ENCODE measurements around the gene NKAIN2.
"Not testable (repeated sequence)": the region's sequence is repeated elsewhere in the genome, so short reads cannot be mapped to it uniquely, and the experiment has no call there.

Gene NKAIN2

DNA sequence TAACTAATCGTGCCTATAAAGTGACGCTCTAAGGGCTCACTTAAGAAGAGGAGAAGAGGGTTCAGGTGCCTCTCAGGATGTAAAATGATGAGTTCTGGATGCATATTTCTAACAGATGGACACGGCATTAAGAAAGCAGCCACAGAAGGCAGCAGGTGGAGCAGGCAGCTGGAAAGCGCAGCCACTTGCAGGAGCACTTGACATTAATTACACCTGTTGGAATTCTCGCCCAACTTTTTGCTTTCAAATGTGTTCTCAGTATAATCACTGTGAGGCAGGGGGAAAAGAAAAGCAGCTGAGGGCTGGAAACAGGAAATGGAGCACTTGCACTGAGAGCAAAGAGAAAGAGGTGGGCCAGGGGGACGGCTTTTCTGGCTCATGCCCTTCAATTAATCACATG, 164.2 kb downstream of the NKAIN2 start:
- DNase-seq (ENCODE audit: low read depth): no peak

DNA sequence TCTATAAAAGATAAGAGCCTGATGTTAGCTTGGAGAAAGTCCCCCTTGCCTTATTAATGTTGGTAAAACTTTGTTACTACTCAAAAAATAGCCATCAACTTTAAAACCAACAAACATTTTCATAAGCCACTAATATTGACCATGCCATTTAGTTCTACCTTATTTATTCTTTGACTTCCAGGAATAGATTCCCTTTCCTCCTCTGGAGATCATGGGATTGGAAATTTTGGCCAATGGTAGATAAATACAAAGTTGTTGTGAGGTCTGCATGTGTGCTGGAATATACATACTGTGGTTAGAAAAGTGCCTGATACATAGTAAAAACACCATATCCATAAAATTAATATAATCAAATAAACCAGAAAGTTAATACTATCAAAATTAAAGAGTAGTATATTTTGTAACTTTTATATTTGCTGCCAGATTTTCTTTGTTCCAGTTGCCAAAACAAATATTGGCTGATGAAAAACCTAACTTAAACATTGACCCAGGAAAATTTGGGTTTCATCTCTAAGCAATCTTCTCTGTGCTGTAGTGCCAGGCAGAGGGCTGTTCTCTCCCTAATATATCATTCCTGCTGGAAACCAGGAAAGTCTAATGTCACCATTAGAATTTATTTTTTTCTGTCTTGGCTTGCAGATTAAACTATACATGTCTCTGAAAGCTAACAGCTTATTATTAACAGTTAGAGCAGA, 169.1 kb downstream of the NKAIN2 start:
- no peak for DNase-seq (ENCODE audit: low read depth)

DNA sequence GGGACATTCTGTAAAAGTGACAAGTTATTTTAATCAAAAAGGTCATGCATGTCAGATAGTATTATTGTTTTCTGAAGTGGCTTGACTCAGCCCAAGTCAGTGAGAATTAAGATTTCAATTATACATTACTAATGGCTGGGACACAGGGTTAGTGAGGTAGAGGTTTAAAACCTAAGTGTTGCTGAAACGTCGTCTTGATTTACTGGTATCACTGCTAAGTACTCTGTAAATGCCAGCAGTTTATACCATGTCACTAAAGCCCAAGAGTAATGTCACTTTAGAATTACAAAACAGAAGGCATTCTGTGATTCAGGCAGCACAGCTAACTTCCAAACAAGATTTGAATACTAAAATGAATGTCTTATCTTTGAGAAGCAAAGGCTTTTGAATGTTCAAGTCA, 176.6 kb downstream of the NKAIN2 start:
- no peak for DNase-seq (ENCODE audit: low read depth)

DNA sequence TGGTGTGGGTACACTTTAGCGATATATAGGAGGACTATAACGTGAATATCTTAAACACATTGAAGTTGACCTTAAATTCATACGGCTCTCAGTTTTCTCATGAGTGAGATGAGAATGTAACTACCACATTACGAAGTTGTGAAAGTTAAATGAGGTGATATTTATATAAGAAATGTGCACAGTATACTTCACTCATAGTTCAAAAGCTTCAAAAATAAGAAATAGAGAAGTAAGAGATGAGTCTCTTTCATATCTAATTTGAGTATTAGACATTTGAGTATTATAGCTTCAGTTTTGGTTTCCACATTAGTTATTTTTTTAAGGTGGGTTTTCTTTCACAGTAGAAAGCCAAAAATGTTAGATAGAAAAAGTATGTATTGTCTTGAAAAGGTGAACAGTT, 183.3 kb downstream of the NKAIN2 start:
- no peak for DNase-seq (ENCODE audit: low read depth)

DNA sequence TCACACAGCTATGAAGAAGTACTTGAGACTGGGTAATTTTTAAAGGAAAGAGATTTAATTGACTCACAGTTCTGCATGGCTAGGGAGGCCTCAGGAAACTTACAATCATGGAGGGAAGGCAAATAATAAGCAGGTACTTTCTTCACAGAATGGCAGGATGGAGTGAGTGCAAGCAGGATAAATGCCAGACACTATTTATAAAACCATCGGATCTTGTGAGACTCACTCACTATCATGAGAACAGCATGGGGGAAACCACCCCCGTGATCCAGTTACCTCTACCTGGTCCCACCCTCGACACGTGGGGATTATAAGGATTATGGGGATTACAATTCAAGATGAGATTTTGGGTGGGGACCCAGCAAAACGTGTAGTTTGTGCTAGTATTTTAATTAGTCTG, 186.3 kb downstream of the NKAIN2 start:
- not testable (repeated sequence) for DNase-seq (ENCODE audit: low read depth)

DNA sequence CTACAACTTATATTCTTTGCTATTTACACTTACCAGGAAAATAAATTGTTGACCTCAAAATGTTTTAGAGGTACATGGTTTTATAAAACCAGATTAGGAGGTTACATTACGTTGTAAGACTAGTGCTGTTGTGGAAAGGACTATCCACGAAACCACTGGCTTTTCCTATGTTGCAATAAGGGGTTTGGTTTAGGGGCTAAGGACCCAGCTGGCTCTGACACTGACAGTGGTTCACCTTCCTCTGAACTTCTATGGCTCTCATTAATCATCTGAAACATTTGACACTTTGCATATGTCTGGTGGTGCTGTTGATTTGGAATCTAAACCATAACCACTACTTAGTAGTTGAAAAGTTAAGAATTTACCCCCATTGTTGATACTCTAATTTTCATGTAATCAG, 186.7 kb downstream of the NKAIN2 start:
- DNase-seq (ENCODE audit: low read depth): no peak

DNA sequence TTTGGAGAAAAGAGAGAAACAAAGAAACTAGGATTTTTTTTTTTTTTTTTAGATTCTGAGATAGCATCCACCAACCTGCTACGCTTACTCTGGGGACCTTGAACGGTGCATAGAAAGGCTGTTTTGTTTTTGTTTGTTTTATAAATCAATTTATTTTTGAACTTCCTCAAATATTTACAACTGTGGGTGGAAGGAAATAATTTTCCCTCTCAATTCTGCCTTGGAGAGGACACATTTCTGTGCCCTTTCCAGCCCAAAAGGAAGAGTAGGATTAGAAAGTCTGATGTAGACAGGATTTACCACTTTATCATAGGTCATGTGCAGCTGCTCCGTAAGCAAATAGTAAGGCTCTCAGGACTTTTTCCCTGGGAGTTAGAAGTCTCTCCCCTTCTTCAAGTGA, 190.5 kb downstream of the NKAIN2 start:
- DNase-seq (ENCODE audit: low read depth): no peak

DNA sequence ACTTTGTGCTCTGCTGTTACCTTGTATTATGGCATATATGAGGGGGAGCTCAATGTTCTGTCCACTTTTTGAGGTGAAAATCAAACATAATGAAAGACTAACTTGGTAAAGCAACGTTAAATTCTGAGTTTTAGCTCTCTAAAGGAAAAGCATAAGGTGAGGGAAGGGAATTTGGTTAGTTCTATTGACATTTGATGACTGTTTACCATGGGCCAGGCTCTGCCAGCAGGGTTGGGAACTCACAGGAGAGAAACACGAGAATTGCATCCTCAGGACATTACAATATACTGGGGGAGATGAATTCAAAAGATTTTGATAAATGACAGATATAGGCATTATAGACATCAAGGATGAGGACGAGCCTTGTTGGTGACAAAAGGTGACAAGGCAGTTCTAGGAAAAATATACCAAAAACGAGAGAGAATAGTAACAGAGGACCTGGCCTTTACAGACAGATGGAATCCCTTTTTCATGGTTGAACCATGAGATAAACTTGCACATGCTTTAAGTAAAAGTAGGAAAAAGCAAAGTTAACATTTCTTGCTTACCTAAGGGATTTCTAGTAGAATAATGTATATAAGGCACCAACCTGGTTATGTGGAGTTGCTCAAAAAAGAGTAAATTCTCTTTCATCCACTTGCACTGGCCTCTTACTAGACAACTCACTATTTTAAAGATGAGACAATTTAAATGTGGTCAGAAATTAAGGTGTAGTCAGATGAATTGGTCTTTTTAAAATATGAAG, 191.4 kb downstream of the NKAIN2 start:
- no peak for DNase-seq (ENCODE audit: low read depth)

DNA sequence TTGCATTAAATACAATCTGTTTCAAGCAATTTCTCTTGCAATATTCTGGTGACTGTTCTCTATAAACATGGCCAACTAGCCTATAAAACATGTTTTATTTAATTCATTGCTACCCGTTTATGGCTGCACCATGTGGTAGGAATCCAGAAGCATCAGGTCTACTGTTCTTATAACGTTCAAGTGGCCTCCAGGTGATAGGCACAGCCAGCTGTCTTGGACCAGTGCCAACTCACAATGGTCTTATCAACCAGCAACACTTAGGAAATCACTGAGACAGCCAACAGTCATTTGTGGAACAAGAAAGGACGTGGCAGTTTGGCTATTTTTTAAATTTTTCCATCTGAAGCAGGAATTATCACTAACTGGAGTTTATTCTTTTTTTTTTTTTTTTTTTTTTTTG, 193.6 kb downstream of the NKAIN2 start:
- no peak for DNase-seq (ENCODE audit: low read depth)

DNA sequence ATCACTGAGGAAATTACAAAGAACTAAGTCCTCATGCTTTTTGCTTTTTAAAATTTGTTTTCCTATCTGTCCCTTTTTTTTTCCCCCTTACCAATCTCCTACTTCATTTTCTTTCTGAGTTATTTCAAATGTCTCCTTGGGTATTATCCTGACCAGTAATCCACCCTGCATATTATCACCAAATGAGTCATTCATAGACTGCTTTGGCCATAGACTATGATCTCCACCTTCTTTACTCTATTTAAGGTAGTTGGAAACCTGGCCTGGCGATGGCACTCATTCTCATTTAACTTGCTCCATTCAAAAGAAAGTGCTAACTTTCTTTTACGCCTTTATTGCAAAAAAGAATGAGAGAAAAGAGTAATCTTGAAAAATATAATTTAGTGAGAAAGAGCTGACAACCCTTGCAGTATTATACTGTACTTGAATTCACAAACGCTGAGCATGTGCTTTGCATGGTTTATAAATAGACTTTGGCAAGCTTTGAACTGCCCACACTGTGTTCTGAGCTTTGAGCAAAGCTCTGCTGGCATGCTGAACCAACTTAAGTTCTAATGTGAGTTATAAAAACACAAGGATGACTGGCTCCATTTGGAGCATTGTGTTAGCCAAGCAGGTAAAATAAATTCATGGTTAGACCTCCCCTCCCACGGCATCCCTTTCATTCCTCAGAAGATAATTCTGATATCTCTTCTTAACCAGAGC, 198.9 kb downstream of the NKAIN2 start:
- no peak for DNase-seq (ENCODE audit: low read depth)

DNA sequence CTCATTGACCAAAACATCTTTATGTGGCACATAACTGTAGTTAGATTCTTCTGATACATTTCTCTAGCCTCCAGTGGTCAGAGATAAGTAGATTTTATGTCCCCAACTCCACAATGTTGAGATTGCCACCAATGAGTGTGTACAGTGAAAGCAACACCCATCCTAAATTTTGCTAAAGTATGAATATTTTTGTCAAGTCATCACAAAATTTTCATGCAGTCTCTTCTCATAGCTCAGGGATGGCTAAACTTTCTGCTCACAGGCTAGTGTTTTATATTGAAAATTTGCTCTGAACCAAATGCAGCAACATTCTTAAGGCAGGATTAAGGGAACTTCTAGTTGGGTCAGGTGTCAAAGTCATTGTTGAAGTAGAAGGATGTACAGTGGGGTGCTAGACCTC, 203.6 kb downstream of the NKAIN2 start:
- no peak for DNase-seq (ENCODE audit: low read depth)

DNA sequence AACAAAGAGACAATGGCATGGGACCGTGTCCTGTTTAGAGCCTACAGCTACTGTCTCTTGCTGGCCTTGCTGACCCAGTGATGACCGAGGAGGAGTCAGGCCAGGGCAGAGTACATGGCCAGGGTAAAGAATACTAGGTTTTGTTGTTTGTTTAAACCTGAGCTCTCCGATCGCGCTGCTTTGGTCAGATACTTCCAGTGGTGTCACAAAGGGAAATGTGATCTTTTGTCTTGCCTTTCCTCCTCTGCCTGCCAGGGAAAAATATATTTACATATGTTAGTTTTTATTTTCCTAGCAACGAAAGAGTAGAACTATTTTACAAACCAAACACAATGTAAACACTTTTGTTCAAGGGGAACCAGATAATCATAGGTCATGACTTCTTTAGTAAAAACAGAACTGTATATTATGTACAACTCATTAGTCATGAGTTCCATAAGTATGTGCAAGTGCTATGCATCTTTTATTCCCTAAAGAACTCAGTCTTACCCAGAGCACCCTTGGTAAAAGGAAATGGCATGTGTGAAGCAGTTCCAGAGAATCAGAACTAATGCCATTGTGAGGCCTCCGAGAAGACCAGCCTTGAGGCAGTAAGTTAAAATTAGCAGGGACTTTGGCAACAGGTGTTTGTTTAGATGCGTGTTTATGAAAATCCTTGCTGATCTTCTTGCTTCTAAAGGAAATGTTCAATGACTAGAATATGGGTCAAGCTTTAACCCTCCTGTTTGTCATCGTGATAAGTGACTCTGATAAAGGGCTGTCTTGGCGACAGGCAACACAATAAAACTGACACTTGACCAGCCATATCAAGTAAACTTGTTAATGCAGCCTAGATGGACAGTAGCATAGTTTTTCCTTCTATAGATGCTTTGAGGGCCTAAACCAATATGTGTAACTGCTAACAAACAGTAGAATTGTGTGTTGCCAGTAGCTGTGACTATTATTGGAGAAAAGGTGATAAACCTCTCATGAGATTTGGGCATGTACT, 204.6 kb downstream of the NKAIN2 start:
- no peak for DNase-seq (ENCODE audit: low read depth)

DNA sequence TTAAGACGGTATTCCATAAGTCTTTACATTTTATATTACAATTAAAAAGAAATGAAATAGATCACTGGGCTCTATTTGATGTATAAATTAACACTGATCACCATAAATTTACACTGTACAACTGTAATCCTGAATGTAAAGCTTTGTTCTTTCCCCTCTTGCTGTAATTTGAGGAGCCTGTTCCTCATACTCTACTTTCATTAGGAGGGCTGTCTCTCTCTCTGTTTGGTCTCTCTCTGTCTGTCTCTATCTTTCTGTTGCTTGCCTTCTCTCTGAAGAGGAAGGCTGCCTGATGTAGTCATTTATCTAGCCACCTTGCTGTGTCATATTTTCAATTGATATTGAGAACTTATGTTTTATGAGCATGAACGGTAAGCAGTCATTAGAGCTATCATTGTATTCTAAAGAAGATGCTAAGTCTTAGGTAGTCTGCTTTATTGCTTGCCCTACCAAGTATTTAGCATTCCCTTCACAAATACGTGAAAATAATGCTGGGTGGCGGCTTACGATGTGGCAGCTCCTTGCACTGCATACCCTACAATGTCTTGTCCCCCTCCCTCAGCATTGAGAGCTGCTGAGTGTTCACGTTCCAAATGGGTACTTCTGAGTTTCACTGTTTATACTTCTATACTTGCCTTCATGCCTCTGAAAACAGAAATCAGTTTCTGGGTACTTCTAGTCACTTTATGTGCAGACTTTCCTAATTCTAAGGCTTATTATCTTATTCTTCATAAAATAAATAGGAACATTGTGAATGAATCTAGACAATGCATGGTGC, 205.5 kb downstream of the NKAIN2 start:
- no peak for DNase-seq (ENCODE audit: low read depth)

DNA sequence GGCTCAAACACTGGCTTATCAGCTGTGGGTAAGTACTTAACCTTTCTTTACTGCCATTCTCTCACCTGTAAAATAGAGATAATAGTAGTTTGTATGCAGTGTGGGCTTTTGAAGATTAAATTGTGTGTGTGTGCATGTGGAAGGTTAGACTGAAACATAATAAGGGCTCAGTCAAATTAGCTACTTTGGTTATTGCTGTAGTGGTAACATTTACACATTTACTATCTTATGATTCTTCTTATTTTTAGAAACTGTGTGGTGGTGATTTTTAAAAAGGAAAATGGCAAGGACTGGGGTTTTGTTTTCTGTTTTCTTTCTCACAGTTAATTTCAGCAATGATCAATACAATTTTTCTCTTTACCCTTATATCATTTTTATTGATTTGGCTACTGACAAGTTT, 206.9 kb downstream of the NKAIN2 start:
- DNase-seq (ENCODE audit: low read depth): no peak

DNA sequence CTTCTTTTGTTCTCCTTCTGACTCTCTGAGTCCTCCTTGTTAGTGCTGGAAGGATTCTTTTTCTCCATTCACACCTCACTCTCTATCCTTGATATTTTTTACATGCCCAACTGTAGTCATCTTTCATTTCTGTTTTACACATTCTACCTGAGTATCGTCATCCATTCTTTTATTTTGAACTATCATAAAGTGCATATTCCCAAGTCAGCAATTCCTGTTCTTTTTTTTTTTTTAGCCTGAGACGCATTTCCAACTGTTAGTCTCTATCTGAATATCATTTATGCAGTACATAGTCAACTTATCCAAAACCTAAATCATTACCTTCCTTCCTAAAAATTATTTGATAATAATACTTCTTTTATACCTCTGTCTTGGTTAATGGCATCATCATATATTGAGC, 207.5 kb downstream of the NKAIN2 start:
- no peak for DNase-seq (ENCODE audit: low read depth)

DNA sequence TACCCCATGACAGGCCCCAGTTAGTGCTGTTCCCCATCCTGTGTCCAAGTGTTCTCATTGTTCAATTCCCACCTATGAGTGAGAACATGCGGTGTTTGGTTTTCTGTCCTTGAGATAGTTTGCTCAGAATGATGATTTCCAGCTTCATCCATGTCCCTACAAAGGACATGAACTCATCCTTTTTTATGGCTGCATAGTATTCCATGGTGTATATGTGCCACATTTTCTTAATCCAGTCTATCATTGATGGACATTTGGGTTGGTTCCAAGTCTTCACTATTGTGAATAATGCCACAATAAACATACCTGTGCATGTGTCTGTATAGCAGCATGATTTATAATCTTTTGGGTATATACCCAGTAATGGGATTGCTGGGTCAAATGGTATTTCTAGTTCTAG, 218.4 kb downstream of the NKAIN2 start:
- not testable (repeated sequence) for DNase-seq (ENCODE audit: low read depth)

DNA sequence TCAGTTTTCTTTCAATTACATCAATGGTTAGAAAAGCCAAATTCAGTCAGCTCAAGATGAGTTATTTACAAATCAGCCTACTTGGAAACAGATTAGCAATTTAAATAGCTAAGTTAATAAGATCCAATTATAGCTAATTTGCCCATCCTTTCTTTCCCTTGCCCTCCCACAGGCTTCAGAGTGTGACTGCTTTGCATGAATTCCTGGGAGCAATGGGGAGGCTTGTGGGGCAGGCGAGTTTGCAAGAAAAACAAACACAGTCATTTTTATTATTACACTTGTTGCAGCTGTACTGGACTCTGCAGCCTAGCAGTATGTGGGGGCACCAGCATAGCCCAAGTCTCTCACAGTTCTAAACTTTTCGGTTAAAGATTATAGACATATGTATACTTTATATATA, 219.0 kb downstream of the NKAIN2 start:
- DNase-seq (ENCODE audit: low read depth): no peak

DNA sequence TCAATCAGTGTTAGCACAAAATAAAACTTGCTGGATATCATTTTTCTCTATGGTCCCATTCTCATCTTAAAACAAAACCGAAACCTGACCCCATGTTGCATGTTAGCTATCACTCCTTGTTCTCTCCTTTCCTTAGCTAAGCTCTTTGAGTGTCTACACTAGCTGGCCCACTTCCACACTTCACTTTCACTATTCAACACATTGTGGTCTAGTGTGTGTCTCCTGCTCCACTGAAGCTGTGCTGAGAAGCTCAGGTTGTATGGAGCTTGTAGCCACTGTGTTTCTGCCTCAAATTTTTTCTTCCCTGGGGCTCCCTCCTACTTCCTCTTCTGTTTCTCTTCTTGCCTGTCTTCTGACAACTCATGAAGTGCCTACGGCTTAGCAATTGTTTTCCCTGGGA, 223.0 kb downstream of the NKAIN2 start:
- DNase-seq (ENCODE audit: low read depth): no peak

DNA sequence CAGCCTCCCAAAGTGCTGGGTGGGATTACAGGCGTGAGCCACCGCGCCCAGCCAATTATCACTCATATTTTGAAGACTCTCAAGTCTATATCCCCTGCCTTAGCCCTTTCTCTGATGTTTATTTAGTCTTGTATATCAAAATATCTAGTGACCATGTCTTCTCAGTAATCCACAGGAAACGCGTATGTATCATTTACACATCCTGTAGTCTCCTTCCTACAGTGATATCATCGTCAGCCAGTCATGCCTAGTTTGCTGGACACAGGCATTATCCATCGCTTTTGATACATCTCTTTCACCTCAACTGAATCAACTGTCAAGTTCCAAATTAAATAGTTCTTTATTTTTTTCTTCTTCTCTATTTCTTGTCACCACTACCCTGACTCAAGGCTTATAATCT, 223.7 kb downstream of the NKAIN2 start:
- no peak for DNase-seq (ENCODE audit: low read depth)

DNA sequence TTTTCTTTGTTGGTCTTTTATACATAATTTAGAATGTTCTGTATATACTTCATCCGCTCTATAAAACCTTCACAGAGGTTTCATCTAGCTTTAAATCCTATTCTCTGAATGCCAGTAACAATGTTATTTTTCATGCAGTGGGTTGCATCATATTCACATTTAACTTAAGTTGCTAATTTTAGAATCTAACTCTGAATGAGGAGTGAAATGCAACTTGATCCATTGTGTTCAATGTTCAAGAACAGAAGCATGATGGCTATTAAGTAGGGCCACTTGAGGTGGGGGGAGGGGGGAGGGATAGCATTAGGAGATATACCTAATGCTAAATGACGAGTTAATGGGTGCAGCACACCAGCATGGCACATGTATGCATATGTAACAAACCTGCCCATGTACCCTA, 224.5 kb downstream of the NKAIN2 start:
- no peak for DNase-seq (ENCODE audit: low read depth)

DNA sequence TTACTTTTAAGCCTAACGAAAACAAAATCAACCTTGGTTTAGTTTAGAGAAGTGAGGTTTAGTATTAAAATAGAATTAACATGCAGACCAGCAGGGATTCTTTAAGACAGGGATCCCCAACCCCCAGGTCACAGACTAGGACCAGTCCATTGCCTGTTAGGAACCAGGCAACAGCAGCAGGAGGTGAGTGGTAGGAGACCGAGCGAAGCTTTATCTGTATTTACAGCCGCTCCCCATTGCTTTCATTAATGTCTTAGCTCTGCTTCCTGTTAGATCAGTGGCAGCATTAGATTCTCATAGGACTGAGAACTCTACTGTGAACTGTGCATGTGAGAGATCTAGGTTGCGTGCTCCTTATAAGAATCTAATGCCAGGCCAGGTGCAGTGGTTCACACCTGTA, 225.9 kb downstream of the NKAIN2 start:
- no peak for DNase-seq (ENCODE audit: low read depth)
